IPS-11a (cell line): ENCODE results near the gene RPUSD2.

ENCODE experiments used
- H3K4me3 ChIP-seq: one replicate; pipeline ENCODE4 v1.5.1; 2013; ENCODE audit warnings: low read depth, low read length, control low read depth

The RPUSD2 gene

GRCh38 chr15:40618906-40619305 lies 49.8 kb downstream of the RPUSD2 start:
- H3K4me3 ChIP-seq: no peak overlapping the region

GRCh38 chr15:40623361-40623760 lies 54.3 kb downstream of the RPUSD2 start:
- H3K4me3 ChIP-seq: no peak overlapping the region
